ENCODE results near the gene INPP5J. TPM values are rescaled to one million over a fixed set of nuclear protein-coding genes. Genes with fewer than 3 reads are reported as not detected.
A peak's percentile ranks its signal among the peaks of the same experiment; 100 is the strongest.
"Not testable (repeated sequence)": the region's sequence is repeated elsewhere in the genome, so short reads cannot be mapped to it uniquely, and the experiment has no call there.

INPP5J gene
- total and polyA plus RNA-seq, 4 donors = 3.5 to 17.2 (median 10.5) TPM

DNA sequence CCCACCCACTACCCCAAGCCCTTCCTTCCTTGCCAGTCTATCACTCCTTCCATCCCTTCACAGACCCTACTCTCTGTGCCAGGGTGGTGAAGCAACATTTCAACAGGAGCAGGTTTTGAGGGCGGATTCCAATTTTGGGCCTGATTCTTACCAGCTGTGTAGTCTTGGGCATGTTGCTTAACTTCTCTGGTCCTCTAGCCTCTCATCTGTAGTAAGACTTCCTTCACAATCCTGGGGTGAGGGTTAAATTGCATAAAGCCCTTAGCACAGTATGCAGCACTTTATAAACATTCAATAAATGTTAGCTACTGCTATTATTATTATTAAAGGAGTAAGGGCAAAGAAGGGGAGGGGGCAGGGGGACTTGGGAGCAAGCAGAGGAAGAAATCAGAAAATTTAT, 32.2 kb downstream of the INPP5J start:
- Histone ChIP-seq H3K9me3 (ENCODE audit: control insufficient read depth, insufficient read depth, low read length) (no peaks in the 10 kb centered on the region), H3K27me3 (ENCODE audit: control insufficient read depth, insufficient read depth, low read length) (peaks cover 2% of the 10 kb centered on the region), H3K4me1 (ENCODE audit: control insufficient read depth, insufficient read depth, low read length) (peaks cover 5% of the 10 kb centered on the region), H3K27ac (ENCODE audit: low read depth, low read length) (no peak overlapping the region), H3K36me3 (ENCODE audit: control insufficient read depth, insufficient read depth, low read length) (no peaks in the 10 kb centered on the region), H3K4me3 (ENCODE audit: low read depth, low read length) (no peak overlapping the region)
- no peak for DNase-seq (ENCODE audit: low read depth in 4 of 6, low spot score in 6 of 6)
- WGBS (ENCODE audit: insufficient coverage) = no CpG with 5 or more reads among the region's 1 CpG

DNA sequence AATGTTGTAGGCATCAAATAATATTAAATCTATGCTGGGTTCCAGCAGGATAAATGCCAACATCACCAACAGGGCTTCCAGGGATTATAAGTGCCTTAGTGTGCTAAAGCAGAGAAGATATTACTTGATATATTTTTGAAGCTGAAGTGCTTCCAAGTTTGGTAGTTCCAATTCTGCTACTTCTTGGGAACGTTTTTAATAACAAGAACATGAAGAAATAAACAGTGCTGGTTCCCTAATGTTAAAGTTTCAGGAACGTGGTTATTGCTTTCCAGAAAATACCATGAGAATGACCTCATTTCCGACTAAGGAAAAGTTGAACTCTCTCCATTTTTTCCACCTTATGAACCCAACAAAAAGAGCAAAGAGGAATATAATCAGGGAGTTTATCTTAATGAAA, 32.7 kb downstream of the INPP5J start:
- Histone ChIP-seq H3K27ac (ENCODE audit: low read depth, low read length) (no peak overlapping the region), H3K9me3 (ENCODE audit: control insufficient read depth, insufficient read depth, low read length) (no peaks in the 10 kb centered on the region), H3K4me3 (ENCODE audit: low read depth, low read length) (no peak overlapping the region), H3K4me1 (ENCODE audit: control insufficient read depth, insufficient read depth, low read length) (peaks cover 7% of the 10 kb centered on the region), H3K36me3 (ENCODE audit: control insufficient read depth, insufficient read depth, low read length) (no peaks in the 10 kb centered on the region), H3K27me3 (ENCODE audit: control insufficient read depth, insufficient read depth, low read length) (peaks cover 2% of the 10 kb centered on the region)
- DNase-seq (ENCODE audit: low read depth in 4 of 6, low spot score in 6 of 6) = peak in 1 of 6 donors; percentile 63
- no CpG with 5 or more reads among the region's 3 CpGs for WGBS (ENCODE audit: insufficient coverage)

DNA sequence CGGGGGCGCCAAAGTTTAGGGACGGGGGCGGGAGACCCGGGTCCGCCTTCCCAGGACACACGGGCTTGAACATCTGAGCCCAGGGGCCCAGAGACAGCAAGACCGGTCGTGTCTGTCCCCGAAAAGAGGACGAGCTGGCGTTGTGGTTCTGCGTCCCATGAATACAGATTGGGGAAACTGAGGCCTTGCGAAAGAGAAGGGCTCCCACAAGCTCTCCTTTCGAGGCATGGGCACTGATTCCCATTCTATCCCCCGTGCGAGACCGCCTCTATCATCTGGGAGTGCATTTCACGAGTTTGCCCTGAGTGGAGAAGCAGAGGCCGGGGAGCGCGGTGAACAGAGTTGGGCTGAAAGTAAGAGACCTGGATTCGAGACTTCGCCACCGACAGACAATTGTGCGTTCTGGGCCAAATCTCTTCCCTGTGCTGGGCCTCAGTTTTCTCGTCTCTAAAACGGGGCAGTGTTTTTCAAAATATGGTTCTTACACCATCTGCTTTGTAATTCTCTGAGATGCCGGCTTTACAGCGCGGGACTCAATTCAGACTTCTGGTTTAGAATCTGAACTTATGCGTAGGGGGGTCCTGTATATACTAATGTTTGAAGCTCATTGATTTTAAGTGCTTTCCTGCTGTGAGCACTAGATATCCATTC, 37.7 kb downstream of the INPP5J start:
- no peaks in the 10 kb centered on the region for H3K27me3 ChIP-seq (ENCODE audit: control insufficient read depth, insufficient read depth, low read length)
- peak overlapping the region; percentile 76 for H3K27ac ChIP-seq (ENCODE audit: low read depth, low read length)
- H3K9me3 ChIP-seq (ENCODE audit: control insufficient read depth, insufficient read depth, low read length) = no peaks in the 10 kb centered on the region
- H3K4me1 ChIP-seq (ENCODE audit: control insufficient read depth, insufficient read depth, low read length) = peaks cover 13% of the 10 kb centered on the region
- peak in 1 of 6 donors; percentile 17 for DNase-seq (ENCODE audit: low read depth in 4 of 6, low spot score in 6 of 6)
- 5% methylated on average over 32 of the region's 32 CpGs for WGBS (ENCODE audit: insufficient coverage)
- H3K36me3 ChIP-seq (ENCODE audit: control insufficient read depth, insufficient read depth, low read length) = peaks cover 11% of the 10 kb centered on the region
- peak overlapping the region; percentile 85 for H3K4me3 ChIP-seq (ENCODE audit: low read depth, low read length)

DNA sequence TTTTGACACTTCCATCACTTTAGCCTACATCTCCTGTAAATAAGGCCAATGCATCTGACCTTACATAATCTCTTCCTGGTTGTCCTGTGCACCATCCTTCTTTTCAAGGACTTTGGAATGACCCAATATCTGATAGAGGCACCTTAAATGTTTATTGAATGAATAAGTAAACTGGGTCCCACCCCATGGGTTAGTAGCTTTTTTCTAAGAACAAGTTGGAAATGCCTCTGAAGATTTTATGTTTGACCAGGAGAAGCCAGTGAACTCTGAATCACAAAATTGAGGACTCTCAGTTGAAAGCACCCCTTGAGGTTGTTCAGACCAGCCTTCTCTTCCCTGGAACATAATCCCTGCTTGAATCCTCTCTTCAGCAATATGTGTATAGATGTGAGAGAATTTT, 38.6 kb downstream of the INPP5J start:
- Histone ChIP-seq H3K36me3 (ENCODE audit: control insufficient read depth, insufficient read depth, low read length) (peaks cover 15% of the 10 kb centered on the region), H3K4me1 (ENCODE audit: control insufficient read depth, insufficient read depth, low read length) (peaks cover 13% of the 10 kb centered on the region), H3K9me3 (ENCODE audit: control insufficient read depth, insufficient read depth, low read length) (no peaks in the 10 kb centered on the region), H3K27me3 (ENCODE audit: control insufficient read depth, insufficient read depth, low read length) (no peaks in the 10 kb centered on the region), H3K27ac (ENCODE audit: low read depth, low read length) (no peak overlapping the region), H3K4me3 (ENCODE audit: low read depth, low read length) (no peak overlapping the region)
- no peak for DNase-seq (ENCODE audit: low read depth in 4 of 6, low spot score in 6 of 6)

DNA sequence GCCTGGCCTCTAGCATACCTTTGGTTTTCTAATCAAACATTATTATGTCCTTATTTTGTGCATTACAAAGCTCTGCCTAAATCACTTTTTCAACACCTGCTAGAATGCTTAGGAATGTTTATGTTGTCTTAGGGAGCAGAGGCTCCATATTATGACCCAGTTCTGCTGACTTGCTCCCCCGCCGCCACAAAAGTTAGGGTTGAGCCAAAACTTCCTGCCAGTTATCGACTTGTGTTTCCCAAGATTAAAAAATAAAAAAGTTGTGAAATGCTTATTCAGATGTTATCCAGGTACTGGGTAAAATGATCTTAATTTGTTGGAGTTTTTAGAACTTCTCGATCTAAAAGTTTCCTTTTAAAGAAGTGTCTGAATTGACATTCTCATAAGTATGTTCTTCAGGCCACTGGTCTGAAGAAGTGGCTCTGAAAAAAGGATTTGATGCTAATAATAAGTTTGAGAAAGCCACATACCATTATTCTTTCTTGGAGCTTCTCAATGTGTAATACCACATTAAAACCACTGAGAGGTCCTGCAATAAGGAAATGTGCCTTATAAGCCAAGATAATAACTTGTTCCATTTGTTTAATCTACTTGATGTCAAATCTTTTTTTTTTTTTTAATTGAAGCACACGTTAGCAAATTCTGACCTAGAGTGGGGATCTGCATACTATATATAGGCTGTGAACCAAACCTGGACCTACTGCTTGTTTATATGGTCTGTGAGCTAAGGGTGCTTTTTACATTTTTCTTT, 39.4 kb downstream of the INPP5J start:
- H3K4me3 ChIP-seq (ENCODE audit: low read depth, low read length) = no peak overlapping the region
- H3K27ac ChIP-seq (ENCODE audit: low read depth, low read length) = no peak overlapping the region
- peaks cover 15% of the 10 kb centered on the region for H3K36me3 ChIP-seq (ENCODE audit: control insufficient read depth, insufficient read depth, low read length)
- H3K9me3 ChIP-seq (ENCODE audit: control insufficient read depth, insufficient read depth, low read length) = no peaks in the 10 kb centered on the region
- H3K27me3 ChIP-seq (ENCODE audit: control insufficient read depth, insufficient read depth, low read length) = no peaks in the 10 kb centered on the region
- peaks cover 13% of the 10 kb centered on the region for H3K4me1 ChIP-seq (ENCODE audit: control insufficient read depth, insufficient read depth, low read length)
- 100% methylated on average over 2 of the region's 5 CpGs for WGBS (ENCODE audit: insufficient coverage)
- no peak for DNase-seq (ENCODE audit: low read depth in 4 of 6, low spot score in 6 of 6)

DNA sequence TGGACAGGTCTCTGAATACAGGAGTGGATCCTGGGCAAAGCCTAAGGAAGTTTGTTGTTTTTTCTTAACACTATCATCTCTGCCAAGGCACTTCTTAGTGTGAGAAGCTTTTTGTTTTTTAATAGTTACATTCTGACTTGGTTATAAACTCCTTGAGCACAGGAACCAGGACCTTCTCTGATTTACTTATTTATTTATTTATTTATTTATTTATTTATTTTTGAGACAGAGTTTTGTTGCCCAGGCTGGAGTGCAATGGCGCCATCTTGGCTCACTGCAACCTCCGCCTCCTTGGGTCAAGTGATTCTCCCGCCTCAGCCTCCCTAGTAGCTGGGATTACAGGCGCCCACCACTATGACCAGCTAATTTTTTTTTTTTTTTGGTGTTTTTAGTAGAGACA, 48.2 kb downstream of the INPP5J start:
- H3K36me3 ChIP-seq (ENCODE audit: control insufficient read depth, insufficient read depth, low read length) = peaks cover 9% of the 10 kb centered on the region
- no peak for DNase-seq (ENCODE audit: low read depth in 4 of 6, low spot score in 6 of 6)
- H3K4me3 ChIP-seq (ENCODE audit: low read depth, low read length) = no peak overlapping the region
- no peaks in the 10 kb centered on the region for H3K4me1 ChIP-seq (ENCODE audit: control insufficient read depth, insufficient read depth, low read length)
- WGBS (ENCODE audit: insufficient coverage) = no CpG with 5 or more reads among the region's 4 CpGs
- no peaks in the 10 kb centered on the region for H3K9me3 ChIP-seq (ENCODE audit: control insufficient read depth, insufficient read depth, low read length)
- H3K27ac ChIP-seq (ENCODE audit: low read depth, low read length) = no peak overlapping the region
- H3K27me3 ChIP-seq (ENCODE audit: control insufficient read depth, insufficient read depth, low read length) = no peaks in the 10 kb centered on the region

DNA sequence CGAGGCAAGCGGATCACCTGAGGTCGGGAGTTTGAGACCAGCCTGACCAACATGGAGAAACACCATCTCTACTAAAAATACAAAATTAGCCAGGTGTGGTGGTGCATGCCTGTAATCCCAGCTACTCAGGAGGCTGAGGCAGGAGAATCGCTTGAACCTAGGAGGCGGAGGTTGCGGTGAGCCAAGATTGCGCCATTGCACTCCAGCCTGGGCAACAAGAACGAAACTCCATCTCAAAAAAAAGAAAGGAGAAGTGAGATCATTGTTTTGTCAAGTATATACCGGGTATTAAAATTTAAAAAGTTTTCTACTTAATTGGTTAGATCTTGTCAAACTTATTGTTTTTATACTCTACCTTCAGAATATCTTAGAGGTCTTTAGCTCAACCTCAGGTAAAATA, 49.0 kb downstream of the INPP5J start:
- not testable (repeated sequence) for DNase-seq (ENCODE audit: low read depth in 4 of 6, low spot score in 6 of 6); H3K27me3 ChIP-seq (ENCODE audit: control insufficient read depth, insufficient read depth, low read length); H3K4me1 ChIP-seq (ENCODE audit: control insufficient read depth, insufficient read depth, low read length); H3K9me3 ChIP-seq (ENCODE audit: control insufficient read depth, insufficient read depth, low read length); H3K27ac ChIP-seq (ENCODE audit: low read depth, low read length); H3K4me3 ChIP-seq (ENCODE audit: low read depth, low read length)
- peaks cover 14% of the 10 kb centered on the region for H3K36me3 ChIP-seq (ENCODE audit: control insufficient read depth, insufficient read depth, low read length)
- no CpG with 5 or more reads among the region's 9 CpGs for WGBS (ENCODE audit: insufficient coverage)

DNA sequence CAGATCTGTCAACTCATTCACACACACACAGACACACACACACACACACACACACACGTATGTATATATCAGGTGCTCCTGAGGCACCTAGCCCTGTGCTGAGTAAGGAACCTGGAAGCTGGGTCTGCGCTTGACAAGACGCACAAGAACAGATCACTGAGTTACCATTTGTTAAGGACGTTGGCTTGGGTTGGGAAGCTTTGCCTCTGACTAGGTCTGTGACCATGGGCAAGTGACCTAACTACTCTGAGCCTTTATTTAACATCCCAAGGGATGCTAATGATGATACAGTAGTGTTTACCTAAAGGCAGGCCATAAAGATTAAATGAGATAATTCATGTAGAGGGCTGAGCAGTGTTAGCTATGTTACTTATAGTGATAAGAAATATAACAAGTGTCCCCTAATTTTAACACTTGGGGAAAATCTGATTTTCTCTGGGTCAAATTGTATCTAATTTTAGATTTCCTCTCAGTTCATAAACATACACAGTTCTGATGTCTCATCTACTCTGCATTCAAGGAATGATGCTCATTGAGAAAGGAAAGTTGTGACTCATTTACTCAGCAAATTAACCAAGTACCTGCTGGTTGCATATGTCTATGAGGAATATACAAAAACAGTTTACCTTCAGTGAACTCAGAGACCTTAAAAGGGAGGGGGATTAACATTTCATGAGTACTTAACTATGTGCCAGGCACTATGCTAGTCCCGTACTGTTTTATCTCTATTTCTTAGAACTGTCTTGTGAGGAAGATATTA, 50.8 kb downstream of the INPP5J start:
- H3K27ac ChIP-seq (ENCODE audit: low read depth, low read length) = no peak overlapping the region
- no peaks in the 10 kb centered on the region for H3K27me3 ChIP-seq (ENCODE audit: control insufficient read depth, insufficient read depth, low read length)
- no peak overlapping the region for H3K4me3 ChIP-seq (ENCODE audit: low read depth, low read length)
- H3K4me1 ChIP-seq (ENCODE audit: control insufficient read depth, insufficient read depth, low read length) = no peaks in the 10 kb centered on the region
- H3K9me3 ChIP-seq (ENCODE audit: control insufficient read depth, insufficient read depth, low read length) = no peaks in the 10 kb centered on the region
- DNase-seq (ENCODE audit: low read depth in 4 of 6, low spot score in 6 of 6) = no peak
- WGBS (ENCODE audit: insufficient coverage) = no CpG with 5 or more reads among the region's 5 CpGs
- peaks cover 12% of the 10 kb centered on the region for H3K36me3 ChIP-seq (ENCODE audit: control insufficient read depth, insufficient read depth, low read length)

DNA sequence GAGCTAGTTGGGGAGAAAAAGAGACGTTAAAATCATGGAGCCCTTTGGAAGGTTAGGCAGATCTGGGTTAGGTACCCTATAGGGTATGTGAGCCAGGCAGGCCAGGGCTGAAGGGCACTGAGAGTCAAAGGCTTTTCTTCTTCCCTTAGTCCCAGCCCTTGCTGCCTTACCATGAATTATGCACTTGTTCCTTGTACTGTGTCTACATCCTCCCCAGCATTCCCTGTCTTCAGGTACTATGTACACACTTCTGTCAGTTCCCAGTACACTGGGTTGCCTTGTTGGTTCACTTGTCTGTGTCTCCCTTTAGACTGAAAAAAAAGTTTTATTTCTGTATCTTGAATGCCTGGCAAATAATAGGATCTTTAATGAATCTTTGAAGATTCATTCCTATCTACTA, 54.2 kb downstream of the INPP5J start:
- Histone ChIP-seq H3K36me3 (ENCODE audit: control insufficient read depth, insufficient read depth, low read length) (peaks cover 12% of the 10 kb centered on the region), H3K4me1 (ENCODE audit: control insufficient read depth, insufficient read depth, low read length) (no peaks in the 10 kb centered on the region), H3K9me3 (ENCODE audit: control insufficient read depth, insufficient read depth, low read length) (no peaks in the 10 kb centered on the region), H3K27me3 (ENCODE audit: control insufficient read depth, insufficient read depth, low read length) (no peaks in the 10 kb centered on the region), H3K4me3 (ENCODE audit: low read depth, low read length) (no peak overlapping the region), H3K27ac (ENCODE audit: low read depth, low read length) (no peak overlapping the region)
- DNase-seq (ENCODE audit: low read depth in 4 of 6, low spot score in 6 of 6) = no peak
- WGBS (ENCODE audit: insufficient coverage) = 100% methylated on average over 1 of the region's 1 CpG
